BLaER1 treated with 17β-estradiol and CSF1 and Interleukin-3, amounts not matched to agents 10 nM and 100 nM (cell line): Measurements from ENCODE around the gene OR6S1.
"Not testable (repeated sequence)": the region's sequence is repeated elsewhere in the genome, so short reads cannot be mapped to it uniquely, and the experiment has no call there.

Experiments used
- H3K27ac ChIP-seq, 11 experiments: shearing (Covaris generic); formaldehyde crosslinking; 2 replicates each; pipeline ENCODE4 v1.8.1; 2022
- H3K27me3 ChIP-seq, 11 experiments: shearing (Covaris generic); formaldehyde crosslinking; 2 replicates each; pipeline ENCODE4 v1.8.1; 2022
- H3K36me3 ChIP-seq, 11 experiments: shearing (Covaris generic); formaldehyde crosslinking; 2 replicates each; pipeline ENCODE4 v1.8.1; 2022
- H3K4me1 ChIP-seq, 10 experiments: shearing (Covaris generic); formaldehyde crosslinking; 2 replicates each; pipeline ENCODE4 v1.8.1; 2022
- H3K4me2 ChIP-seq, 11 experiments: shearing (Covaris generic); formaldehyde crosslinking; 2 replicates each; pipeline ENCODE4 v1.8.1; 2022
- H3K4me3 ChIP-seq, 10 experiments: shearing (Covaris generic); formaldehyde crosslinking; 2 replicates each; pipeline ENCODE4 v1.8.1; 2022
- H3K9ac ChIP-seq, 11 experiments: shearing (Covaris generic); formaldehyde crosslinking; 2 replicates each; pipeline ENCODE4 v1.8.1; 2022
- H3K9me3 ChIP-seq, 11 experiments: shearing (Covaris generic); formaldehyde crosslinking; replicated peaks in 1 of 11; 2 replicates each; pipeline ENCODE4 v1.8.1; 2022
- H4K20me1 ChIP-seq, 11 experiments: shearing (Covaris generic); formaldehyde crosslinking; 2 replicates each; pipeline ENCODE4 v1.8.1; 2022
- Cebpa-rat ChIP-seq, 11 experiments: shearing (Covaris generic); IDR thresholded peaks; 2 replicates each; pipeline ENCODE4 v1.8.1; 2022

OR6S1 gene

GRCh38 chr14:20659336-20659735, 17.8 kb upstream of the OR6S1 start:
- Histone ChIP-seq H3K9ac (no peak overlapping the region), H3K27me3 (peaks cover 22 to 49% (median 41%) of the 10 kb centered on the region in 11 experiments), H3K9me3 (peaks cover 0 to 4% (median 0%) of the 10 kb centered on the region in 11 experiments; a peak in 1 of 22 replicates), H3K4me3 (no peak overlapping the region), H3K27ac (no peak overlapping the region), H3K36me3 (no peaks in the 10 kb centered on the region), H4K20me1 (no peaks in the 10 kb centered on the region), H3K4me2 (no peak overlapping the region), H3K4me1 (peaks cover 6 to 30% (median 20%) of the 10 kb centered on the region in 10 experiments; a peak in 19 of 20 replicates)
- no peak for TF ChIP-seq Cebpa-rat (IDR thresholded peaks at IDR 0.05)

DNA sequence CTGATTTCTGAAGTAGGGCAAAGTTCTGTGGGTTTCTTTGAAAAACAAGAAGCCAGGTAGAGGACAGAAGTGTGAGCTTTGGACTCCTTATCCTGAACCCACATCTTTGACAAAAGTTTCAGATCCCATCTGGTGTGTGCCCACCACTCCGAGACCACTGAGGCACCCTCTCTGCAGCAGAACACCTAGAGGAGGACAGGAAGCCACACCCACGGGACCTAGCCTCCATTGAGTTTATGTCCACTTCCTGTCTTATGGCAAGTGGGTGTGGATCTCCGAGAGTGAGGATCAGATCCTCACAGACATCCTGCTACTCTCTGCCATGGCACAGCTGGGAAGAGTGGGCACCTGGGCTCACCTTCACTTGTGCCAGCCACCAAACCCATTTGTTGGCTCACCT, 16.8 kb upstream of the OR6S1 start:
- H3K4me1 ChIP-seq, result peaks cover 0 to 24% (median 20%) of the 10 kb centered on the region in 10 experiments; a peak in 18 of 20 replicates
- peaks cover 26 to 49% (median 41%) of the 10 kb centered on the region in 11 experiments for H3K27me3 ChIP-seq
- no peak overlapping the region for H3K4me2 ChIP-seq
- TF ChIP-seq Cebpa-rat (IDR thresholded peaks at IDR 0.05), result no peak
- H3K9ac ChIP-seq, result no peak overlapping the region
- no peaks in the 10 kb centered on the region for H4K20me1 ChIP-seq
- no peak overlapping the region for H3K27ac ChIP-seq
- H3K36me3 ChIP-seq, result no peaks in the 10 kb centered on the region
- H3K9me3 ChIP-seq, result no peaks in the 10 kb centered on the region
- H3K4me3 ChIP-seq, result no peak overlapping the region

DNA sequence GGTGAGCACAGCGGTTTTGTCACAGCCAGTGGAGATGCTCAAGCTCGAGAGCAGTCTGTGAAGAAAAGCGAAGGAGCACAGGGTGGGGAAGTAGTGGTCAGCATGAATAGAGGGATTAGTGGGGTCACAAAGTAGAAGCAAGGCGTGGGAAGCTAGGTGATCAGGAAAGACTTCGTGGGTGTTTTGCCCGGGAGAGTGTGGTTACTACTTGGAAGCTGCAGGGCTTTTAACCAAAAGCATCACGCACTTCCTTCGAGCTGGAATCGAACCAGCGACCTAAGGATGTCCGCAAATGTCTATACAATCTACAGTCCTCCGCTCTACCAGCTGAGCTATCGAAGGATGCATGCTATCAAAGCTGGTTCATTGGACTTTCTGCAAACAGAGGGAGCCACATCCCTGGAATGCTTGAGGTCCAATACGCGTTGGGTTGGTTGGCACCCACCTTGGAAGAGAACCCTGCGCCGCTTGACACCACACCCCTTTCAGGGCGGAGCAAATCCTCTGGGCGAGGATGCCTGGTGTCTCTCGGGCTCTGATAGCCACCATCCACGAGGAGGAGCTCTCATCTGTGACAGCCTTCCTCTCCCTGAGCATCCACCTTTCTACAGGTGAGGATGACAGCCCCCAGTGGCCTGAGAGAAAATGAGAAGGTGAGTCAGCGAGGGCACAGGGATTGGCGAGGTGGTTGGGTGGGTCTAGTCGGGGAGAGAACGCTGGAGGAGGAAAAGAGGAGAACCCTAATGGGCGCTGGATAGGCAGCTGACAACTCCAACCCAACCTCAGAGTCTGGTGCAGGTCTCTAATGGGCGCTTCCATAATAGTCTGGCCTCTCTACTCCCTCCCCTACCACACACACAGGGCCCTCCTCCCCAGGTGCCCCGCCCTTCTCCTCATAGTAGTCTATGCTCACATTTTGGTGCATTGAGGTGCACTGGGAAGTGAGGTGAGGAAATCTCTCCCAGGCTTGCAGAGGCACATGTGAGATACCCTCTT, 16.0 kb upstream of the OR6S1 start:
- no peak overlapping the region for H3K27ac ChIP-seq
- no peak overlapping the region for H3K4me3 ChIP-seq
- peaks cover 0 to 23% (median 18%) of the 10 kb centered on the region in 10 experiments; a peak in 15 of 20 replicates for H3K4me1 ChIP-seq
- H3K4me2 ChIP-seq, result no peak overlapping the region
- no peaks in the 10 kb centered on the region for H3K36me3 ChIP-seq
- H3K9ac ChIP-seq, result no peak overlapping the region
- peaks cover 23 to 47% (median 39%) of the 10 kb centered on the region in 11 experiments for H3K27me3 ChIP-seq
- H4K20me1 ChIP-seq, result no peaks in the 10 kb centered on the region
- no peaks in the 10 kb centered on the region for H3K9me3 ChIP-seq
- no peak for TF ChIP-seq Cebpa-rat (IDR thresholded peaks at IDR 0.05)

DNA sequence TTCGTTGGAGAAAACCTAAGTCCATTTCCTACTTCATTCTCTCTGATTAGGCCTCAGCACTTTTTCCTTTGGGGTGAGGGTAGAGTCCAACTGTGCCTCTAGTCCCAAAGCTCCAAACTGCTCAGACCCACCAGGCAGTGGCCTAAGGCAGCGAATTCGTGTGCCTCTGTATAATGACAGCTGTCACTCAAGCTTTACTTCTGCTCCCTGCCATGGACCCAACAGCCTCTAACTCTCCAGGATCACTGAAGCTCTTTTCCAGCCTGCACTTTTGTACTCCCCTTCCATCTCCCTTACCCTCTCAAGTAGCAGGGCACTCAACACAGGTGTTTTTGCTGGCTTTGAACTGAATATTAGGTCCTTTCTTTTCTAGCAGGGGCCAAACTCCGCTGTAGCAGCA, 14.8 kb upstream of the OR6S1 start:
- Histone ChIP-seq H3K4me3 (no peak overlapping the region), H3K4me2 (peak overlapping the region in 7 of 11 experiments; percentile 19 to 60 (median 56); a peak in 12 of 22 replicates), H3K9me3 (no peaks in the 10 kb centered on the region), H3K27me3 (peaks cover 14 to 35% (median 30%) of the 10 kb centered on the region in 11 experiments), H3K27ac (no peak overlapping the region), H3K4me1 (peaks cover 0 to 15% (median 9%) of the 10 kb centered on the region in 10 experiments; a peak in 12 of 20 replicates), H3K36me3 (no peaks in the 10 kb centered on the region), H3K9ac (no peak overlapping the region), H4K20me1 (no peaks in the 10 kb centered on the region)
- no peak for TF ChIP-seq Cebpa-rat (IDR thresholded peaks at IDR 0.05)

- Histone ChIP-seq H3K9ac (no peak overlapping the region), H3K4me3 (no peak overlapping the region), H3K27me3 (peaks cover 14 to 34% (median 30%) of the 10 kb centered on the region in 11 experiments), H4K20me1 (no peaks in the 10 kb centered on the region), H3K4me2 (peak overlapping the region in 7 of 11 experiments; percentile 19 to 60 (median 56); a peak in 12 of 22 replicates), H3K36me3 (no peaks in the 10 kb centered on the region), H3K27ac (no peak overlapping the region), H3K9me3 (no peaks in the 10 kb centered on the region), H3K4me1 (peaks cover 0 to 12% (median 9%) of the 10 kb centered on the region in 10 experiments; a peak in 10 of 20 replicates)
- no peak for TF ChIP-seq Cebpa-rat (IDR thresholded peaks at IDR 0.05)
These were observed 14.4 kb upstream of the OR6S1 start for GRCh38 chr14:20655851-20656250.

GRCh38 chr14:20652996-20653975, 11.8 kb upstream of the OR6S1 start:
- Histone ChIP-seq H3K9me3 (no peaks in the 10 kb centered on the region), H4K20me1 (no peaks in the 10 kb centered on the region), H3K4me1 (peaks cover 0 to 12% (median 9%) of the 10 kb centered on the region in 10 experiments; a peak in 10 of 20 replicates), H3K27me3 (peaks cover 14 to 34% (median 30%) of the 10 kb centered on the region in 11 experiments), H3K27ac (no peak overlapping the region), H3K9ac (no peak overlapping the region), H3K36me3 (no peaks in the 10 kb centered on the region), H3K4me3 (no peak overlapping the region), H3K4me2 (no peak overlapping the region)
- no peak for TF ChIP-seq Cebpa-rat (IDR thresholded peaks at IDR 0.05)

GRCh38 chr14:20645481-20645880, 4.0 kb upstream of the OR6S1 start:
- 0 out of 20 replicates have a peak, but pooled peaks cover 0 to 5% (median 0%) of the 10 kb centered on the region in 10 experiments for H3K4me1 ChIP-seq
- no peaks in the 10 kb centered on the region for H3K27me3 ChIP-seq
- no peaks in the 10 kb centered on the region for H3K36me3 ChIP-seq
- H3K4me3 ChIP-seq, result no peak overlapping the region
- no peak overlapping the region for H3K4me2 ChIP-seq
- no peak overlapping the region for H3K9ac ChIP-seq
- H3K27ac ChIP-seq, result no peak overlapping the region
- no peak for TF ChIP-seq Cebpa-rat (IDR thresholded peaks at IDR 0.05)
- H3K9me3 ChIP-seq, result no peaks in the 10 kb centered on the region
- H4K20me1 ChIP-seq, result no peaks in the 10 kb centered on the region

GRCh38 chr14:20644520-20644919, 3.0 kb upstream of the OR6S1 start:
- no peak overlapping the region for H3K9ac ChIP-seq
- no peaks in the 10 kb centered on the region for H3K9me3 ChIP-seq
- H4K20me1 ChIP-seq, result no peaks in the 10 kb centered on the region
- no peak overlapping the region for H3K4me2 ChIP-seq
- no peaks in the 10 kb centered on the region for H3K27me3 ChIP-seq
- no peak for TF ChIP-seq Cebpa-rat (IDR thresholded peaks at IDR 0.05)
- no peak overlapping the region for H3K27ac ChIP-seq
- H3K36me3 ChIP-seq, result no peaks in the 10 kb centered on the region
- no peak overlapping the region for H3K4me3 ChIP-seq
- 0 out of 20 replicates have a peak, but pooled peaks cover 0 to 5% (median 0%) of the 10 kb centered on the region in 10 experiments for H3K4me1 ChIP-seq

DNA sequence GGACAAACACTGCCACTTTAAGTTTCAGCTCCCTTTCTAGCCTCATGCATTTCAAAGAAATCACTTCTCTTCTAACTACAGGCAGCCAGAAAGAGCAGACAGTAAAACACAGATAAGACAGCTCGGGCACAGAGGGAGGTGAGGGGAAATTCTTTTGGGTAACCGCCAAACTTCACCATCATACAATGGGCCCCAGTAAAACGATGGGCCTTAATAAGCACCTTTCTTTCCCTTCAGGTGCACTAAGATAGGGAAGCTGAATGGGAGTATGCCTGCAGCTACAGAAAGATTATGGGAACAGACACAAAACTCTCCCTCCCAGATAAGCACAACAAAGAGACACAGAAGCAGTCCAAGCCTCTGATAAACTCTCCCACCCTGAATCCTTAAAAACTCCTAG, 1.3 kb upstream of the OR6S1 start:
- H3K36me3 ChIP-seq, H3K27ac ChIP-seq, H3K27me3 ChIP-seq, H3K9me3 ChIP-seq, H3K9ac ChIP-seq, H3K4me1 ChIP-seq, H4K20me1 ChIP-seq, H3K4me3 ChIP-seq, H3K4me2 ChIP-seq: not testable (repeated sequence)
